NK-92 treated with Interleukin-12 subunit alpha and Interleukin-12 subunit beta, amount 100 ng/mL, for 24 hours (cell line): ENCODE measurements around the gene YPEL1.
"Not testable (repeated sequence)": the region's sequence is repeated elsewhere in the genome, so short reads cannot be mapped to it uniquely, and the experiment has no call there.

Experiments
- DNase-seq: peaks from one replicate; lab custom pipeline; 2025; lab: John Stamatoyannopoulos, UW

Gene YPEL1

DNA sequence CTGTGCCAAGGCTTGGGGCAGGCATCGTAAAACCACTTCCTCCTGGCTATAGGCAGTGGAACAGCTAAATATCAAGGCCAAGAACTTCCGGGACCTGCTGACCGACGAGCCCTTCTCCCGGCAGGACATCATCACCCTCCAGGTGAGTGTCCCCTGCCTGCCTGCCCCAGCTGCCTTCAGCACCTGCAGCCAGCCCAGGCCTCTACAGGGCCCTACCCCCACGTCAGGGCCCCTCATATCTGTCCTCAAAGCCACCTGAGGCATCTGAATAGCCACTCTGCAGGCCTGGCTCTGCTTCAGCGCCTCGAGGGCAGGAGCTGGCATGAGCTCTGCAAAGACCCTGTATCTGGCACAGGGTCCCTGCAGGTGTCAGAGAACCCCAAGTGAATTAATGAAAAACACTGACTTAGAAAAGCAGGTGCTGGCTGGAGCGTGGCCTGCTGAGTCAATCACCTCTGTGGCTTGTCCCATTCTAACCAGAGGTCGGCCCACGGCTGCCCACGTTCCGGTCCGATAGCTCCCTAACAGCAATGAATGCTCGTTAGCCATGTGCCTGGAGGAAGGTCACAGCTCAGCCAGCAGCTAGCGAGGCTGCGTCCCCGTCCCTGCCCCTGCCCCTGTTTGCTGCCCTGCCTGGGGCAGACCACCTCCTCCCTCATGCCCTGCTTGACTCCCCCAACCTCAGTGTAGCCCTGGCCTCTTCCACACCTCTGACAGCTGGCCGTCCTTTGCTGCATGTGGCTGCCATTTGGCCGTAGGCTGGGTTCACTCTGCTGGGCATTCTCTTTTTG, 53.0 kb downstream of the YPEL1 start:
- no peak for DNase-seq

DNA sequence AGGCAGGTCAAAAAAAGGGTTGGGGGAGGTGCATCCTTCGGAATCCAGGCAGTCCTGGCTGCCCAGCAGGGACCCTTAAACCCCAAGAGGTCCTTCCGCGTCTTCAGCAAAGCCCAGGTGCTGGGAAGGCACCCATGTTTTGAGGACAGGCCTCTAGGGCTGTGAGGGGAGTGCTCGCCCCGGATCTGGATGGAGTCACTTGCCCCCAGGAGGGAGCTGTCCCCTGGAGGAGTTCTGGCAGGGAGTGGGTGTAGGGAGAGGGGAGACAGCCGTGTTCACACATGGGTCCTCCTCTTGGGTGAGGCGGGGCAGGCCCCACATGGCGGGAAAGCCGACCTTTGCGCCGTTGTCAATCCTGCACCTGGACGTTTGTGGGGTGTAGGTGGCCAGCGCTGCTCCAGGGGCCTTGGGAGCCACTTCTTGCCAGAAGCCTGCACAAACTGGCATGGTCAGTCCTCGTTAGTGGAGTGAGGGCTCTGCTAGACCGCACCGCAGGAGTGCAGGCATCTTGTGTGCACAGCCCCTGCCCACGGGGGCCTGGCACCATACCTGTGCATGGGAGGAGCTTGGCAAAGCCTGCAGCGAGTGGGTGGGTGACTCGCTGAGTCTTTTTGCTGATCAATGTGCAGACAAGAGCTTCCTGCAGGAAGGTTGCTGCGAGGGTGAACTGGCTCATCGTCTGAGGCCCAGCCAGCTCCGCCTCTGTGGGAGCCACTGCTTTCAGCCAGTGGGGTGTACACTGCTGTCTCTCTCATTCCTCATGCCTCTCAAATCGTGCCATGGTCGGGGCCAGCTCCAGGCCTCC, 53.8 kb downstream of the YPEL1 start:
- no peak for DNase-seq

GRCh38 chr22:21680830-21681565, 54.6 kb downstream of the YPEL1 start:
- DNase-seq, result no peak

GRCh38 chr22:21679383-21679782, 56.2 kb downstream of the YPEL1 start:
- DNase-seq, result no peak

DNA sequence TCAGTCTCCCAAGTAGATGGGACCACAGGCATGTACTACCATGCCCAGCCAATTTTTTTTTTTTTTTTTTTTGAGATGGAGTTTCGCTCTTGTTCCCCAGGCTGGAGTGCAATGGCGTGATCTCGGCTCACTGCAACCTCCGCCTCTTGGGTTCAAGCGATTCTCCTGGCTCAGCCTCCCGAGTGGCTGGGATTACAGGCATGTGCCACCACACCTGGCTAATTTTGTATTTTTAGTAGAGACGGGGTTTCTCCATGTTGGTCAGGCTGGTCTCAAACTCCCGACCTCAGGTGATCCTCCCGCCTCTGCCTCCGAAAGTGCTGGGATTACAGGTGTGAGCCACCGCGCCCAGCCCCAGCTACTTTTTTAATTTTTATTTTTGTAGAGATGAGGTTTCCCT, 56.8 kb downstream of the YPEL1 start:
- DNase-seq, result not testable (repeated sequence)

DNA sequence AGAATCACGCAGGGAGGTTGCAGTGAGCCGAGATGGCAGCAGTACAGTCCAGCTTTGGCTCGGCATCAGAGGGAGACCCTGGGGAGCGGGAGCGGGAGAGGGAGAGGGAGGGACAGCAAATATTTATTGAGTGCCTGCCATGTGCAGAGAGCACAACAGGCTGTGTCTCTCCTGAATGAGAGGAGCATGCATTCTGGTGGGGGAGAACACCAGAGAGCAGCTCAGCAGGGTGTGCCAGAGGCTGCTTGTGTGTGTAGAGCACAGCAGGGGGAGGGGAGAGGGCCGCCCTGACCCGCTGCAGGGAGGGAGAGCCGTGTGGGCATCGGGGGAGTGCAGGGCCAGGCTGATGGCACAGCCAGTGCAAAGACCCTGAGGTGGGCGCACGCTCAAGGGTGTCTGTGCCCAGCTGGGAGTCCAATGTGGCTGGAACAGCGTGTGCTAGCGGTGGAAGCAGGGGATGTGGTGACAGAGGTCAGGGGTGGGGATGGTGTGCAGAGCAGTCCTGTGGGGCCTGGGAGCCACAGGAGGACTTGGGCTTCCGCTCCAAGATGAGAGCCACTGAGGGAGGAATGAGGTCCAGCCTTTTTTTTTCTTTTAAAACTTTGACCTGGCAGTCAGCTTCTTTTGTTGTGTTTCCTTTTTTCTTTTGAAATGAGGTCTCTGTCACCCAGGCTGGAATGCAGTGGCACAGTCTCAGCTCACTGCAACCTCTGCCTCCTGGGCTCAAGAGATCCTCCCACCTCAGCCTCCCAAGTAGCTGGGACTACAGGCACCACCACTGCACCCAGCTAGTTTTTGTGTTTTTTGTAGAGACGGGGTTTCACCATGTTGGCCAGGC, 57.8 kb downstream of the YPEL1 start:
- DNase-seq, result no peak

DNA sequence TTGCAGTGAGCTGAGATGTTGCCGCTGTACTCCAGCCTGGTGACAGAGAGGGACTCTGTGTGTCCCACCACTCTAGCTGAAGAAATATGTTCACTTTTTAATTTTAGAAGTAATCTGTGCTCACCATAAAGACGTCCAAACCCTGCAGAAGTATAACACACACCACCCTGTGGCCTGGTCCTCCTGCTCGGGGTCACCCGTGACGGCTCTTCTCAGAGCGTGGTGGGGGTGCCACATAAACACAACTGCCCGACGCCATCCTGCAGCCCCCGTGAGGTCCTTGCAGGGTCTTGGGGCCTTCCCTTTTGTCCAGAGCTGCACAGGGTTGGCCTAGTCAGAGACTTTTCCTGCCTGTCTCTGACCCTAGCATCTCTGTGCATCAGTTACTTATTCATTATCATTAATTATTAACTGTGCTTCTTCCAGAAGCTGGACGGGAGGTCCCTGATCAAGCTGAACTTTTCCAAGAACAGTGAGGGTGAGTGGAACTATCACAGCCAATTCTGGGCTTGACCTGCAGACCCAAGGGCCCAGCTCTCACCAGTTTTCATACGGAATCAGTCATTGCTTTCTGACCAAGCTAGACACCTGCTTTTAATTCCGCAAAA, 60.9 kb downstream of the YPEL1 start:
- no peak for DNase-seq

GRCh38 chr22:21673534-21674321, 61.9 kb downstream of the YPEL1 start:
- no peak for DNase-seq

DNA sequence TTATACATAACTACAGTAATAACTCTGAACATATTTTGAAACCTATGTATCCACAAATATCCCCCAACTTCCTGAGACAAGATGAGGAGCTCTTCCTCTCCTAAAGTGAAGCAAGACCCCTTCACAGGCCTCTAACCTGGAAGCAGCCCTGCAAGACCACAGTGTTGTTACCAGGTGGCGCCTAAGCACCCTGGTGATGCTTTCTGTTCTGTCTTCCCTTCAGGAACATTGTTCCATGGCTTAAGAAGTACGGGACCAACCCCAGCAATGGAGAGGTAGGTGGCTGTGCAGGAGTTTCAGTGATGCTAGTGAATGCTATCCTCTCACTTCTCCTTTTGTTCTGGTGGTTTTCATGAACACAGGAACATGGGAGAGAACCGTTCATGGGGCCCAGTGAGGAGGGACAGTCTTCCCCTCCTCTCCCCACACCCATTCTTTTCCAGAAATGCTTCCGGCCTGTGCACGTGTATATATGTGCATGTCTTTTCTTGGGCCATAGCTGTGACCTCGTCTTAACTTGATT, 63.4 kb downstream of the YPEL1 start:
- DNase-seq, result no peak

DNA sequence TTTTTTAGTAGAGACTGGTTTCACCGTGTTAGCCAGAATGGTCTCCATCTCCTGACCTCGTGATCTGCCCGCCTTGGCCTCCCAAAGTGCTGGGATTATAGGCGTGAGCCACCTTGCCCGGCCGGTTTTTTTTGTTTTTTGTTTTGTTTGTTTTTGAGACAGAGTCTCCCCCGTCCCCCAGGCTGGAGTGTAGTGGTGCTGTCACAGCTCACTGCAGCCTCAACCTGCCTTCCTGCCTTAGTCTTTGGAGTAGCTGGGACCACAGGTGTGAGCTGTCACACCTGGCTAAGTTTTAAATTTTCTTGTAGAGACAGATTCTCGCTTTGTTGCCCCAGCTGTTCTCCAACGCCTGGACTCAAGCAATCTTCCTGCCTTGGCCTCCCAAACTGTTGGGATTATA, 66.6 kb downstream of the YPEL1 start:
- DNase-seq, result no peak

- DNase-seq, result no peak
Measured at GRCh38 chr22:21666786-21667185, 68.8 kb downstream of the YPEL1 start.

- no peak for DNase-seq
Measured at GRCh38 chr22:21665047-21665851, 70.3 kb downstream of the YPEL1 start.

DNA sequence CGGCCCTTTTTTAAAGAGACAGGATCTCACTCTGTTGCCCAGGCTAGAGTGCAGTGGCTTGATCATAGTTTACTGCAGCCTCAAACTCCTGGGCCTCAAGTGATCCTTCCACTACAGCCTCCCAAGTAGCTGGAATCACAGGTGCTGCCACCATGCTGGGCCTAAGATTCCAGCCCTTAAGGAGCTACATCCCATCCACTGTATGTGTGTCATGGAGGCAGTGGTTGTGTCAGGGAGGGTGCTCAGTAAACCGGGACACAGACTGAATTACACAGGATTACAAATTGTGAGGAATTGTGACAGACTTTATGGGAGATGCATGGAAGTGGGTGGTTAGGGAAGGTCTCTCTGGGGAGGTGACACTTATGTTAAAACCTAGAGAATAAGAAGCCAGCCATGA, 71.9 kb downstream of the YPEL1 start:
- DNase-seq, result no peak

- DNase-seq, result no peak
Measured at GRCh38 chr22:21661991-21662390, 73.6 kb downstream of the YPEL1 start.

DNA sequence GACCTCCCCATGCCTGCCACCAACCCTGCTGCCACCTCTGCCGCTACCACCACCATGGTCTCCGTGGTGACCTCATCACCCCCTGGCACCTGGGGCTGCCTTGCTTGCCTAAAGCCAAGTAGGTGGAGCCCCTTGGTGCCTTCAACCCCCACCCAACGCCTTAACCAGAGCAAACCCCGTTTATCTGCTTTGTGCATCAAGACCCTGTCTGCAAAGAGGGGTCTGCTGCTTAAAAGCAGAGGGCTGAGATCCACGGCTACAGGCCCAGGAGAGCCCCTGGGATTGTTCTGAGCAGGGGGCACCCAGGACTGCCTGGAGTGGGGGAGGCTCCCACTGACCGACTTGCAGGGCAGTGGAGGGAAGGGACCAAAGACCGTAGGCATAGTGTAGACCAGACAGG, 74.7 kb downstream of the YPEL1 start:
- no peak for DNase-seq

- DNase-seq, result no peak
Measured at GRCh38 chr22:21659864-21660525, 75.6 kb downstream of the YPEL1 start.

GRCh38 chr22:21657360-21658032, 78.1 kb downstream of the YPEL1 start:
- DNase-seq, result peak; percentile 36

- no peak for DNase-seq
Measured at GRCh38 chr22:21657020-21657359, 78.6 kb downstream of the YPEL1 start.
